ENCODE data around the gene CMKLR1.

The CMKLR1 gene

DNA sequence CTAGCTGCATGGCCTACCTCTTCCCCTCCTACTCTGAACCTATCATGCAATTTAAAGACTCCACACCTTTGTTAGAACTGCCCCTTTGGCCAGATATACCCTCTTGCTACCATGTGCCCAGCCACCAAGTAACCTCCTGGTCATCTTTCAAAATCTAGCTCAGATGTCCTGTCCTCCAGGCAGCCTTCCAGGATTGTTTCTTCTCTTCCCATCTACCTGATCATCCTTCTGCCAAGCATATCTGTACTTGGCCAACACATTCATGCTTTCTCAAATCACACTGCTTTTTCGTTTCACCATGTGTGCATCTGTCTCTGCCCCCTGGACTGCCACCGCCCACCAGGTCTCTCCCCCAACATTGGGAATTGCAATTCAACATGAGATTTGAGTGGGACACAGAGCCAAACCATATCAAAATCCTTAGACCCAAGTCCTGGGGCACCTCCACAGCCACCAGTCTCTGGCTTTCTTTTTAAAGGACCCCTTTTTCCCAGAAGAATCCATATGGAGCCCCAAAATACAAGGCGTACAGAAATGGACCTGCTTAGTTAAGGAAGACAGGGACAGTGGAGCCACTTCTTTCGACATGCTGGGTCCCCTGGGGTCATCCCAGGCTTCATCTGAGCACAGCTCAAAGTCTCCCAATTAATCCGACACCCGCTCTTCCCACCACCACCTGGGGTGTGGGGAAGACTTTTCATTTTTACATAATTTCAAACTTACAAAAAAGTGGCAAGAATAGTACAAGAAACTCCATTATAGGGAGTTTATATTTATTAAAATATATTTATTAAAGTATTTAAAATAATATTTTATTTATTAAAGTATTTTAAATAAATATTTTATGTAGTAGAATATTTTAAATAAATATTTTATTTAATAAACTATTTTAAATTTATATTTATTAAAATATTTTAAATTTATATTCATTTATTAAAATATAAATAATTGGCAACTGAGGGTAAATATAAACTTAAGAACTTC is 7.9 kb upstream of the CMKLR1 start:
- H3K4me3 ChIP-seq (replicated peaks; ENCODE audit: low read depth, low read length): no peak overlapping the region
- TF ChIP-seq, protein P1, sequence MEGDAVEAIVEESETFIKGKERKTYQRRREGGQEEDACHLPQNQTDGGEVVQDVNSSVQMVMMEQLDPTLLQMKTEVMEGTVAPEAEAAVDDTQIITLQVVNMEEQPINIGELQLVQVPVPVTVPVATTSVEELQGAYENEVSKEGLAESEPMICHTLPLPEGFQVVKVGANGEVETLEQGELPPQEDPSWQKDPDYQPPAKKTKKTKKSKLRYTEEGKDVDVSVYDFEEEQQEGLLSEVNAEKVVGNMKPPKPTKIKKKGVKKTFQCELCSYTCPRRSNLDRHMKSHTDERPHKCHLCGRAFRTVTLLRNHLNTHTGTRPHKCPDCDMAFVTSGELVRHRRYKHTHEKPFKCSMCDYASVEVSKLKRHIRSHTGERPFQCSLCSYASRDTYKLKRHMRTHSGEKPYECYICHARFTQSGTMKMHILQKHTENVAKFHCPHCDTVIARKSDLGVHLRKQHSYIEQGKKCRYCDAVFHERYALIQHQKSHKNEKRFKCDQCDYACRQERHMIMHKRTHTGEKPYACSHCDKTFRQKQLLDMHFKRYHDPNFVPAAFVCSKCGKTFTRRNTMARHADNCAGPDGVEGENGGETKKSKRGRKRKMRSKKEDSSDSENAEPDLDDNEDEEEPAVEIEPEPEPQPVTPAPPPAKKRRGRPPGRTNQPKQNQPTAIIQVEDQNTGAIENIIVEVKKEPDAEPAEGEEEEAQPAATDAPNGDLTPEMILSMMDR (IDR thresholded peaks at IDR 0.05; ENCODE audit: low read length, missing control alignments): no peak
- DNase-seq (ENCODE audit: low read depth): no peak

DNA sequence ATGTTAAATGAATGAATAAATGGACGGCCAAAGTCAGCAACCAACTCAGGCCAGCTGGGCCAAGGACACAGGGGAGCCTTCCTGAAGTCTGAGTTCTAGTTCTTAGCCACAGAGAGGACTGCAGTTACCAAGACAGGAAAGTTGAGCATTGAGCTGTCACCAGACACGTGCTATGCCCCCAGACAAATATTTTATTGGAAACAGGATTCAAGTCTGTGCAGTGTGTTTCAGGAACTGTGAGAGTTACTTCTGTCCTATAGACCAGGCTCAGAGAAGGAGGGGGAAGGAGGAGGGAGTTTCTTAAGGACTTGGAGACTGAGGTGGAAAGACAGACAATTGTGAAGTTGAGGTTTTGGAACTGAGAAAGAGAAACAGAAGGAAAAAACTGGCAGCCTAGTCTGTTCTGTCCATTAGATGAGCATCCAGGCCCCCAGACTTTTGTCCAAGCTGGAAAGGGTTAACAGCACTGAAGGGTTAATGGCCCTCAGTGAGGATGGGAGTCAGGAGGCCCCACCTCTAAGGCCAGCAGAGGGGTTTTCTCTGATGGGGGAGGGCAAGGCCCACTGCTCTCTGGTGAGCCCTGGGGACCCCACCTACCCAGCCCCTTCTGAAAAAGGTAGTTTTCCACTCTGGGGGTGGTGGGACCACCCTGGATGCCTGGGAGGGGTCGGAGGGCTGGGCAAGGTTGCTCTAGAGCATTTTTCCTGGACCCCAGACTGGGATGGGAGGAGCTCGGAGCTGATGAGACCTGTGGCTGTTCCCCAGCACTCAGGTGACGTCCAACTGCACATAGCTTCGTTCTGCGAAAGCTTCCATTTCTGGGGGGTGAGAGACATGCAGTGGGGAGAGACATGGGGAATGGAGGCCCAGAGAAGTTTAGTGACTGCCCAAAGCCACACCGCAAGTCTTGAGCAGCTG is 6.9 kb upstream of the CMKLR1 start:
- no peak overlapping the region for H3K4me3 ChIP-seq (replicated peaks; ENCODE audit: low read depth, low read length)
- DNase-seq (ENCODE audit: low read depth): no peak
- TF ChIP-seq, protein P1 (IDR thresholded peaks at IDR 0.05; ENCODE audit: low read length, missing control alignments): no peak

DNA sequence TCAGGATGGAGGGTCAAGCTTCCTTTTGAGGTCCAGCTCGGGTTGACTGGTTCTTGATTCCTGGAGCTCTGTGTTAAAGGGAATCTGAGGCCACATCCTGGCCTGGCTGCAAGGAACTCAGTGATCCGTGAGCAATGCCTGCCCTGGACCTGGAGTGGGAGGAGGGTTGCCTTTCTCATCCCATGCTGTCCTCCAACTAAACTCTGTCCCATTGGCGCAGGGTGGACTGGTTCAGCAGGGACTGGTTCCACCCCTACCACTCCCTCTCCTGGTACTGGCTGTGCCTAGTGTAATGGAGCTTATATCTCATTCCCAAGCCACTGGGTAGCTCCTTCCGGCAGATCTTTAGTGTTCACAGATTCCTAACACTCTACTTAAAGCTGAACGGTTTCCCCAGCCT is 3.9 kb upstream of the CMKLR1 start:
- no peak for DNase-seq (ENCODE audit: low read depth)
- no peak overlapping the region for H3K4me3 ChIP-seq (replicated peaks; ENCODE audit: low read depth, low read length)
- TF ChIP-seq, protein P1 (IDR thresholded peaks at IDR 0.05; ENCODE audit: low read length, missing control alignments): no peak

DNA sequence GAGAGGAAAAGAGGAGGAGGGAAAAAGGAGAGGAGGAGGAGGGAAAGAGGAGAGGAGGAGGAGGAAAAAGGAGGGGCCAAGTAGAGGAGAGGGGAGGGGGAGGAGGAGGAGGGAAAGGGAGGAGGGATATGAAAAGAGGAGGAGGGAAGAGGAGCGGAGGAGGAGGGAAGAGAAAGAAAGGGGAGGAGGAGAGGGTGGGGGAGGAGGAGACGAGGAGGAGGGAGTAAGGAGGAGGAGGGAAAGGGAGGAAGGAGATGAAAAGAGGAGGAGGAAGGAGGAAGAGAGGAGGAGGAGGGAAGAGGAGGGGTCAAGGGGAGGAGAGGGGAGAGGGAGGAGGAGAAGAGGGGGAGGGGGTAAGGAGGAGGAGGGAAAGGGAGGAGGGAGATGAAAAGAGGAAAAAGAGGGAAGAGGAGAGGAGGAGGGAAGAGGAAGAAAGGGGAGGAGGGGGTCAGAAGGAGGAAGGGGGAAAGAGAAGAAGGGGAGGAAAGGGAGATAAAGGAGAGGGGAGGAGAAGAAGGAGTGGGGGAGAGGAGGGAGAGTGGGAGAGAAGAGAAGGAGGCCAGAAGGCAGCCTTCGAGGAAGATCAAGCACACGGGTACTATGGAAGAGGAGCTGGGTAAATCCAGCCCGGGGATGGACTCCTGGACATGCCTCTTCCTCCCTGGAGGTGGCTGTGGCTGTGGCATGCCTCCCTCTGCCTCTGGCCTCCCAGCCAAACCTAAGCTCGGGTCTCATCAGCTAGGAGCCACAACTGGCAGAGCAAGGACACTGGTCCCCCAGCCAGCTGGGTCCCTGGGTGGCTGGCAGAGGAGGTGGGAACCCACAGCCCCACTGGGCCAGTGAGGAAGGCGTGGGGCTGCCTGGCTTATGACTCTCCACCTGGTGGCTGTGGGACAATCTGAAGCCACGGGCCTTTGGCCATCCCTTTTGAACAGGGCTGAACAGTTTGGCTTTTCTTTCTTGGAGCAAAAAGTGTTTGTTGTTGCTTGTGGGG is 3.0 kb upstream of the CMKLR1 start:
- TF ChIP-seq, protein P1 (IDR thresholded peaks at IDR 0.05; ENCODE audit: low read length, missing control alignments): no peak
- no peak overlapping the region for H3K4me3 ChIP-seq (replicated peaks; ENCODE audit: low read depth, low read length)
- no peak for DNase-seq (ENCODE audit: low read depth)

DNA sequence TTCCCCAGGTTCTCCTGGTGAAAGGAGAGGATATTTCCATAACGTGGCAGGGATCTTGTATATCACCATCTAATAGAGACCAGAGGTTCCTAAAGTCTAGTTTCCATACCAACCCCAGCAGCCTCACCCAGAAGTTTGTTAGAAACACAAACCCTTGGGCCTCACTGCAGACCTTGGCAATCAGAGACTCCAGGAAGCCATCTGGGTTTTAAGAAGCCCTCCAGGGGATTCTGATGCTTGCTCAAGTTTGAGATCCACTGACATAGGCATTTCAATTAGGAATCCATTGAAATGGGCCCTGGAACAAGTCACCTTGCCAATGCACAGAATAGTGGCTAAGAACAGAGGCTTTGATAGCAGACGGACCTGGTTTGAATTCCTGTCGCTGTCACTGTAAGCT is 2.2 kb upstream of the CMKLR1 start:
- TF ChIP-seq, protein P1 (IDR thresholded peaks at IDR 0.05; ENCODE audit: low read length, missing control alignments): no peak
- DNase-seq (ENCODE audit: low read depth): no peak
- no peak overlapping the region for H3K4me3 ChIP-seq (replicated peaks; ENCODE audit: low read depth, low read length)

DNA sequence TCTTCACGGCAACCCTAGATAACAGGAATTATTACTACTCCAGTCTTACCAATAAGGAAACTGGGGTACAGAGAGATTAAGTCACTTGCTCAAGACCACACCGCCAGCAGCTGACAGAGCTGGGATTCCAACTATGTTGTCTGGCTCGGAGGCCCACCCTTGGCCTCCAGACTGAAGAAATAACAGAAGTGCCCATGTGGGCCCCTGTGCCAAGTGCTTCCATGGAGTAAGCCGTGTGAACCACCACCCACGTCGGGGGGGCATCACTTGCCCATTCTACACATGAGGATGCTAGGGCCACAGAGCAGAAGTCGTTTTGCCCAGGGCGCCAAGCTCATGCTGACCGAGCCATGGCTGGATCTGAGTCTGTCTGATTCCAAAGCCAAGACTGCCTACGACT is 926 bp upstream of the CMKLR1 start:
- no peak overlapping the region for H3K4me3 ChIP-seq (replicated peaks; ENCODE audit: low read depth, low read length)
- DNase-seq (ENCODE audit: low read depth): no peak
- TF ChIP-seq, protein P1 (IDR thresholded peaks at IDR 0.05; ENCODE audit: low read length, missing control alignments): no peak
